Measurements from ENCODE around the gene RFC5.
"Not testable (repeated sequence)": the region's sequence is repeated elsewhere in the genome, so short reads cannot be mapped to it uniquely, and the experiment has no call there.

RFC5 gene

DNA sequence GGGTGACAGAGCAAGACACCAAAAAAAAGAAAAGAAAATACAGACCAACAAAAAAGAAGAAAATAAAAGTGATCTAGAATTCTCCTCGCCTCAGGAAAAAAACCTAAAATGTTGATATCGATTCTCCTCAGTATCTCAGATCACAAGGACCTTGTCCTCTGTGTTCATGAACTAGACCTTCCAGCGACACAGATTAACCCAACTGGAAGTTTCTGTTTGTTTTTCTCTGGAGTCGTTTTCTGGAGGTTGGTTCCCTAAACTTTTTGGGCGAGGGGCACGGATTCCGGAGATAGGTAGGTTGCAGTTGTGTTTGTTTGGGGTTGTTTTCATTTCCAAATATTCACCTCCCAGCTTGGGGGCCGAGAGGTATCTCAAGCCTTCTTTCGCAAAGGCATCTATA lies 559 bp upstream of the RFC5 start:
- no peak for DNase-seq (ENCODE audit: low spot score)

DNA sequence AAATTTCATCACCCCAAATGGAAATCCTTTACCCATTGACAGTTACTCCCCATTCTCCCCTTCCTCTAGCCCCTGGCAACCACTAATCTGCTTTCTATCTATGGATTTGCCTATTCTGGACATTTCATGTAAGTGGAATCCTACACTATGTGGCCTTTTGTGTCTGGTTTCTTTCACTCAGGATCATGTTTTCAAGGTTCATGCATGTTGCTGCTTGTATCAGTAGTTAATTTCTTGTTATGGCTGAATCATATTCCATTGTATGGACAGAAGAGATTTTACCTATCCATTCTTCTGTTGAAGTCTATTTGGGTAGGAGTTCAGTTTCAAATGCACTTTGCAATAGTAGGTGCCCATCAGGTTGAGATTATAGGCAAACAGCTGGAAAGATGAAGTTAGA lies 1.4 kb downstream of the RFC5 start:
- no peak for DNase-seq (ENCODE audit: low spot score)

DNA sequence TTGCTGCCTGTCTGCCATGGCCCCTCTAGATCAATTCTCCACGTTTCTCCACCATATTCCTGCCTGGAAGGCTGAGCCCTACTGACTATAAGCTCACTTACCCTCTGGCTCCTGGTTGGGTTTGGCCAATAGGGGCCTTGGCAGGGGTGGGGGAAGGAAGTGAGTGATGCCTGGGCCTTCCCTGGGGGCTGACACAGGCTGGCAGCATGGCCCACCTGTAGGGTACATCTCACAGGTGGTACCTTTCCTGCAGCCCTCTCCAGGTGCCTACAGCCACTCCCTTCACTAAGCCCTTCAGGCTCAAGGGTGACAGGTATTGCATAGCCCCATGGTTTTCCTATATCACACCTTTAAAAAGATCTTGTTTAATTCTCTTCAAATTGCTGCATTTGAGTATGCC lies 3.5 kb downstream of the RFC5 start:
- no peak for DNase-seq (ENCODE audit: low spot score)

GRCh38 chr12:118022097-118022727 lies 5.7 kb downstream of the RFC5 start:
- DNase-seq (ENCODE audit: low spot score): not testable (repeated sequence)

DNA sequence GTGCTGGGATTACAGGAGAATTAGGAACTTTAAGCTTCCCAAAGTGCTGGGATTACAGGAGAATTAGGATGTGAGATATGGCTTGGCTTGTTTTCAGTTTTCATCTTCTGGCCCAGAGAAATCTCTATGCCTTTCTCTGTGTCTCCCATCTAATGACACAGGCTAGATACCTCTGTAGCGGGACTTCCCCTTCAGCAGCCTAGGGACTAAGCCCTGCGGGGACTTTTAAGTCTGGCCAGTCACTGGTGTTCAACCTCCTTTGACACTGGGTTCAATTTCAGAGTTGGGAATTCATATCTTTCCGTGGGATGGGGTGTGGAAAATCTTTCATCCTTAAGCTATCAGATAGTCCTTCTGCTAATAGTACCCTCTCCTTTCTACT lies 6.2 kb downstream of the RFC5 start:
- DNase-seq (ENCODE audit: low spot score): no peak

DNA sequence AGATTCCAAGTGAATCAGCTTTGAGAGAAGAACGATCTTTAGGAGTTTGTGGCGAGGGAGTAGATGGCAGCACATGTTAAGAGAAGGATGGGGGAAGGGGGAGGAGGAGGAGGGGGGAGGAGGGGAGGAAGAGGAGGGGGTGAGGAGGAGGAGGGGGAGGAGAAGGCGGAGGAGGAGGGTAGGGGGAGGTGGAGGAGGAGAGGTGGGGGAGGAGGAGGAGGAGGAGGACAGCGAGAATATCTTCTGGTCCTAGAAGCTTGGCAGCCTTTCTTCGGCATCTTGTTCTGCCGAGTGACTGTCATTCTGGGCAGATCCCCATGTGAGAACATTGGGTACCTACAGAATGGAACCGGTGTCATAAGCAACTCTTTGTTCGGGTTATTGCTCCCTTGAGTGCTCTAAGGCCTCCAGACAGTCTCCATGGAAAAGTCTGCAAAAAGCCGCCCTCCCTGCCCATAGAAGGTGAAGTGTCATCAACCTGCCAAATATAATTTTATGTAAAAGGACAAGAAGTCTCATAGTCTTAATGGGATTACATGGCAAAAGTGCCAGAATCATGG lies 6.9 kb downstream of the RFC5 start:
- no peak for DNase-seq (ENCODE audit: low spot score)

DNA sequence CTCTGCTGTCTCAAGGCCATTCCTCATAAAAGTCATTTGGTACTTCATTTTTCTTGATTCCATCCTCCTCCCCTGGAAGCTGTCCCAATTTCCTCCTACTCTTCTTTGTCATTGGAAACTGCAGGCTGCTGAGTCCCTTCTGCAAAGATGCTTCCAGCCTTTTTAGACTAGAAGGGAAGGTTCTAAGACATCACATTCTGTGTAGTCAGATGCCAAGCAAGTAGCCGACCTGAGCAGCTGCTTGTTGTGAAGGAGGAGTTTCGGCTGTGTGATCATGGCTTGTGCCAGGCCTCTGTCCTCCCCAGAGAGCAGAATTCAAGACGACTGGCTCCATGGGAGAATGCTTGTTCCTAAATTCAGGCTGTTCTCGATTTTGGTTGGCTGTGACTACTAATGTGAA lies 8.7 kb downstream of the RFC5 start:
- no peak for DNase-seq (ENCODE audit: low spot score)

DNA sequence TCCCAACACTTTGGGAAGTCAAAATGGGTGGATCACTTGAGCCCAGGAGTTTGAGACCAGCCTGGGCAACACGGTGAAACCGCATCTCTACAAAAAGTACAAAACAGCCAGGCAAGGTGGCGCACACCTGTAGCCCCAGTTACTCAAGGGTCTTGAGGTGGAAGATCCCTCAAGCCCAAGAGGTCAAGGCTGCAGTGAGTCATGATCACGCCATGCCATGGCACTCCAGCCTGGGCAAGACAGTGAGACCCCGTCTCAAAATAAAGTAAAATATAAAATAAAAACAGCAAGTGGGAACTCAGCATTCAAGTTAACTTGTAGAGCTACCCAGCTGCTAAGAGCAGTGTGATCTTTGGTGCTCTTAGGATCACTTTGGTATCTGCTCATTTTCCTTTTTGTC lies 12.7 kb downstream of the RFC5 start:
- no peak for DNase-seq (ENCODE audit: low spot score)

DNA sequence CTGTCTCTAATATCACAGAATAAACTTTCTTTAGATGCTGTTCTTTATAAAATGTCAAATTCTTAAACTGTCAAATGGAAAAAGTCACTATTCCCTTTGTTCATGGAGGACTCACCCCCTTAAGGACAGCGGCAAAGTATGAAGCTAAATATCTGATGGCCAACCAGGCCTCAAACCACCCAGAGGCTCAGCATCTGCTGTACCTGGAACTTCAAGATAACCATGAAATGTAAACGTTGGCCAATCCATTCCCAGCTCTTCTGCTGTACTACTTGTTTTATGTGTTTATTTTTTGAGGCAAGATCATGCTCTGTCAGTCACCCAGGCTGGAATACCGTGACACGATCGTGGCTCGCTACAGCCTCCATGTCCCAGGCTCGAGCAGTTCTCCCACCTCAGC lies 15.7 kb downstream of the RFC5 start:
- no peak for DNase-seq (ENCODE audit: low spot score)

GRCh38 chr12:118033323-118033722 lies 16.8 kb downstream of the RFC5 start:
- DNase-seq (ENCODE audit: low spot score): no peak

DNA sequence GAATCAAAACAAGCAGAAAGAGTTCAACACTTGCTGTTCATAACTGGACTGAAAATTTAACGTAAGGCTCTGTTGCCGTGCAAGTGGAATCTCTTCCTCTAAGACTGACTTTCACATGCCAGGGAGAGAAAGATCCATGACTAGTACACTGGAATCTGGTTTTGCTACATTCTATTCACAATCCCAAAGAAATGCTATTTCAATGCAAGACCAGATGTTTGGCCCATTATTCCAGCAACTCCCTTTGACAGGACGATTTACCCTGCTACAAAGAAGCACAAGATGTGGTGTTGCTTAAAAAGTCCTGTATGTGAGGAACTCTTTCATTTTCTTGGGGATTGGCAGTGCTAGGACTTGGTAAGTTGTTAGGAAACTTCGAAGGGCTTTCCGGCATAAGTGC lies 17.4 kb downstream of the RFC5 start:
- no peak for DNase-seq (ENCODE audit: low spot score)

DNA sequence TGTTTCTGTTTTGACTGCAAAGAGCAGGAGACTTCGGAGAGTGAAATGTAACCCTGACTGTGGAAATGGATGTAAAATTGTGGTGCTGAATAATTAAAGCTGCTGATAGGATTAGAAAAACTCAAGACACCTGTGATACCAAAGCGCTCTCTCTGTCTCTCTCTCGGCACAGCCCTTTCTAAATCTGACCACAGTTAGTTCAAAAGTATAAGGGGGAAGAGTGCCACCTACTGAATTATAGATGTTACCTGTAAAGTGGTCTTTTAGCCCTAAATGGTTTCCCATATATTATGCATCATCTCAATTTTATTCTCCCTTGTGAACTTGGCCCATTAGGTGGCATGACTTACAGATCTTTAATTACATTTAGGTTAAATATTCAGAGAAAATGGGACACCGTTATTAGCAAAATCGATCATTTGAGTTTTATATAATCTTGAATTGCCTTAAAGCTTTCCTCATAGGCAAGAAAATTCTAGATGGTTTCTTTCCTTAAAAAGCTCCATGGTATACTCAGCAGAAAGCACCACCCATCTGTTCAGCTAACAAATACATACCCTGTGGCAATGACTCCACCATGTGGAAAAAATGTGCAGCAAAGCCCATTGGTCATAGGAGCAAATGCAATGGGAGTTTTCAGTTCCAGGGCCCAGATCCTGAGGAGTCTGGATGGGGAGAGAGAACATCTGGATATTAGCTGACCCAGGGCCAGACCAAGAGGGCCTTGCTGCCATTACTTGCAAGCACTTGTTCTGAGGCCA lies 18.1 kb downstream of the RFC5 start:
- DNase-seq (ENCODE audit: low spot score): no peak

GRCh38 chr12:118035190-118036041 lies 18.9 kb downstream of the RFC5 start:
- no peak for DNase-seq (ENCODE audit: low spot score)

- no peak for DNase-seq (ENCODE audit: low spot score)
These were observed 20.3 kb downstream of the RFC5 start for GRCh38 chr12:118036672-118037411.

GRCh38 chr12:118038137-118038536 lies 21.6 kb downstream of the RFC5 start:
- DNase-seq (ENCODE audit: low spot score): no peak

GRCh38 chr12:118042091-118042490 lies 25.6 kb downstream of the RFC5 start:
- DNase-seq (ENCODE audit: low spot score): no peak

DNA sequence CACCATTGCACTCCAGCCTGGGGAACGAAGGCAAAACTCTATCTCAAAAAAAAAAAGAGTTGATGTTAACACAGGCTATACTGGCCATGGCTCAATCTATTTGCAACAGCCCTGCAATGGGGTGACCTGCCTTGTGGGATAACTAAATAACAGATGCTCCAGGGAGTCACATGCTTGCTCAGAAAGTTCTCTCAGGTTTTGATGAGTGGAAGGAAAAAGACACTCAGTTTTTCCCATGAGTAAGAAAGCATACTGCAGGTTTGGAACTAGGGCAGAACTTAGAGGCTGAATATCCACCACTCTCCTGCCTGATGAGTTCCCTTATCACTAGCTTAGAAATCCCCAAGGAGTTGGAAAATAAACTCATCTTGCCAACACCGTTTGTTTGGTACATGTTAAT lies 27.6 kb downstream of the RFC5 start:
- no peak for DNase-seq (ENCODE audit: low spot score)

DNA sequence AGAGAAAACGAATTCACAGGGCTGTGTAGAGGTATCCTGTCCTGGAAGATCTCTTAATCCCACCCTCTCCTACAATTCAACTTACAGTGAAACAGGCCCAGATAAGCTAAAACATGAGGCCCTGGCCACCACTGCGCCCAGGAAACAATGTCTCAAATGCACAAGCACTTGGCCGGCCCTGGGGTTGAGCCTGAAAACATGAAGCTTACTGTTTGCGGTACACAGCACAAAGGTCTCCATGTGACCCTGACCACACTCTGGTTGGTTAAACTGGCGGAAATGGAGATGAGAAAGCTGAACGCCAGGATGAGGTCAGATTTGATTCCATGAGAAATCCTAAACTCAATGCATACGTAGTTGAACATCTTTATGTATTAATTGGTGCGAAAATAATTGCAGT lies 28.1 kb downstream of the RFC5 start:
- no peak for DNase-seq (ENCODE audit: low spot score)

- no peak for DNase-seq (ENCODE audit: low spot score)
These were observed 29.9 kb downstream of the RFC5 start for GRCh38 chr12:118046430-118046829.

GRCh38 chr12:118050972-118051910 lies 34.7 kb downstream of the RFC5 start:
- DNase-seq (ENCODE audit: low spot score): no peak
